Esophagus squamous epithelium (tissue), 5 donors: ENCODE measurements around the gene EPB41L4A. TPM values are rescaled to one million over a fixed set of nuclear protein-coding genes. Genes with fewer than 3 reads are reported as not detected.

Source experiments
- DNase-seq: peaks from one replicate; lab custom pipeline; 2025; lab: John Stamatoyannopoulos, UW
- H3K27ac ChIP-seq, 4 donors: fragments of 200-600 bp; sonication (generic); one replicate each; pipeline ENCODE4 v1.5.1; 2016 to 2019; ENCODE audit warnings: mild to moderate bottlenecking in 1 of 4
- H3K27me3 ChIP-seq, 4 donors: fragments of 200-600 bp; sonication (generic); 1 replicate in 3 of 4; 2 replicates in 1 of 4; pipeline versions ENCODE4 v1.5.1 to v1.6.0; 2017 to 2021; ENCODE audit warnings: antibody characterized with exemption in 1 of 4
- H3K36me3 ChIP-seq, 3 donors: fragments of 200-600 bp; sonication (generic); one replicate each; pipeline ENCODE4 v1.5.1; 2016 to 2019
- H3K4me1 ChIP-seq, 3 donors: fragments of 200-600 bp; sonication (generic); one replicate each; pipeline ENCODE4 v1.5.1; 2017 to 2019
- H3K4me3 ChIP-seq, 4 donors: fragments of 200-600 bp; sonication (generic); 1 replicate in 3 of 4; 2 replicates in 1 of 4; pipeline ENCODE4 v1.5.1; 2016 to 2019; ENCODE audit warnings: mild to moderate bottlenecking in 2 of 4, moderate library complexity in 1 of 4
- H3K9me3 ChIP-seq, 3 donors: fragments of 200-600 bp; sonication (generic); one replicate each; pipeline ENCODE4 v1.5.1; 2016 to 2019
- POLR2A ChIP-seq, 4 donors: fragments of 450-650 bp; IDR thresholded peaks; one replicate each; pipeline ENCODE4 v1.6.1; 2017; ENCODE audit warnings: antibody characterized with exemption in 4 of 4, mild to moderate bottlenecking in 4 of 4, moderate library complexity in 3 of 4
- WGBS, 2 donors: methylation state at CpG; one replicate each; pipeline ENCODE4 v1.1.5; 2018; 5-methylcytosine and 5-hydroxymethylcytosine counted together
- intact Hi-C: fragments of 100-400 bp; cut with DNase I; formaldehyde crosslinking; loops from one replicate; pipeline ENCODE4 v1.15.0; 2022
- total RNA-seq, 4 donors: library from RNA; depleted of rRNA; stranded (reverse); fragments of >200 nt; gene quantifications; one replicate each; pipeline ENCODE4 v1.1.0, GENCODE V29; 2016
- TF ChIP-seq, protein P1 (sequence below), 6 experiments: fragments of 450-650 bp in 4 of 6; fragments of 200-600 bp in 2 of 6; sonication (generic) in 2 of 6; IDR thresholded peaks; one replicate each; pipeline ENCODE4 v1.5.1; 2016 to 2019; ENCODE audit warnings: antibody characterized with exemption in 6 of 6, mild to moderate bottlenecking in 4 of 6, moderate library complexity in 4 of 6
- donor health status: DM: yes; HTN: yes; CAD: no.

EPB41L4A gene
- total RNA-seq, 4 donors from 2014 or later, result 18.9 to 25.9 (median 20.7) TPM

DNA sequence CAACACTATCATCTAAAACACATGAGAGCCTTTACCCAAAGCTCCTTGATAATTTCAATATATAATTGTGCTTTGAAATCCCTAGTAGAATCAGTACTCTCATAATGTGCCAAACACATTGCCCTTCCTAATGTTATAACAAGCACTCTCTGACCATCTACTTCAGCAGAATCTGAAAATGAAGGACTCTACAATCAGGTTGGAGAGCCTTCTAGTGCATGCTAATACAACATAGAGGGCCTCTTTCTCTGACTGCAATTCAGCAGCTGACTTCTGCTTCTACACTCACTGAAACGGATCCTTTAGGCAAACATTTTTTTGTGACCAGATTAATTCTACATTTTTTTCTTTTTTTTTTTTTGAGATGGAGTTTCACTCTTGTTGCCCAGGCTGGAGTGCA, 155.6 kb downstream of the EPB41L4A start:
- Histone ChIP-seq H3K36me3 (peaks cover 0 to 65% (median 0%) of the 10 kb centered on the region in 3 donors), H3K27ac (no peak overlapping the region), H3K9me3 (no peaks in the 10 kb centered on the region), H3K27me3 (no peaks in the 10 kb centered on the region), H3K4me1 (peaks cover 0 to 12% (median 0%) of the 10 kb centered on the region in 3 donors), H3K4me3 (no peak overlapping the region)
- WGBS, 2 donors, result 78 to 90% methylated on average over 1 of the region's 1 CpG
- TF ChIP-seq, protein P1, sequence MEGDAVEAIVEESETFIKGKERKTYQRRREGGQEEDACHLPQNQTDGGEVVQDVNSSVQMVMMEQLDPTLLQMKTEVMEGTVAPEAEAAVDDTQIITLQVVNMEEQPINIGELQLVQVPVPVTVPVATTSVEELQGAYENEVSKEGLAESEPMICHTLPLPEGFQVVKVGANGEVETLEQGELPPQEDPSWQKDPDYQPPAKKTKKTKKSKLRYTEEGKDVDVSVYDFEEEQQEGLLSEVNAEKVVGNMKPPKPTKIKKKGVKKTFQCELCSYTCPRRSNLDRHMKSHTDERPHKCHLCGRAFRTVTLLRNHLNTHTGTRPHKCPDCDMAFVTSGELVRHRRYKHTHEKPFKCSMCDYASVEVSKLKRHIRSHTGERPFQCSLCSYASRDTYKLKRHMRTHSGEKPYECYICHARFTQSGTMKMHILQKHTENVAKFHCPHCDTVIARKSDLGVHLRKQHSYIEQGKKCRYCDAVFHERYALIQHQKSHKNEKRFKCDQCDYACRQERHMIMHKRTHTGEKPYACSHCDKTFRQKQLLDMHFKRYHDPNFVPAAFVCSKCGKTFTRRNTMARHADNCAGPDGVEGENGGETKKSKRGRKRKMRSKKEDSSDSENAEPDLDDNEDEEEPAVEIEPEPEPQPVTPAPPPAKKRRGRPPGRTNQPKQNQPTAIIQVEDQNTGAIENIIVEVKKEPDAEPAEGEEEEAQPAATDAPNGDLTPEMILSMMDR (IDR thresholded peaks at IDR 0.05), result no peak
- TF ChIP-seq POLR2A (IDR thresholded peaks at IDR 0.05), result no peak
- intact Hi-C loops, result no loop called here
- DNase-seq, result no peak

DNA sequence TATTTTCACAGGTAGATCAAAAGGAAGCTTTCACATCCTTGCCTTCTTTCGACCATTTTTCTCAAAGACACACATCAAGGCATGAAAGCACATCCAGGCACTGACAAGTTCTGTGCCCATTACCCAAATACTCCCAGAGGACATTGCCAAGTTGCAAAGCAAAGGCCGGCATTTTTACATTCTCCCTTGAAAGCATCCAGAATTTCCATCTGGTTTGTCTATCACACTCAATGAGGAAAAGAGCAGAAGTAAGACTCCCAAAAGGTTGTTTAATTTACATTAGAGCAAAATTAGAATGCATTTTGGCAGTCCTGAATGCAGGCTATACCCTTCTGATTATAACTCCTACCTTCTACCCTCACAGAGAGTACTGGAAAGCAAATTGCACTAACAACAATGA, 160.5 kb downstream of the EPB41L4A start:
- Histone ChIP-seq H3K27ac (no peak overlapping the region), H3K4me1 (peaks cover 0 to 11% (median 0%) of the 10 kb centered on the region in 3 donors), H3K36me3 (peaks cover 0 to 41% (median 0%) of the 10 kb centered on the region in 3 donors), H3K4me3 (no peak overlapping the region), H3K9me3 (no peaks in the 10 kb centered on the region), H3K27me3 (no peaks in the 10 kb centered on the region)
- TF ChIP-seq, protein P1 (IDR thresholded peaks at IDR 0.05), result no peak
- no peak for TF ChIP-seq POLR2A (IDR thresholded peaks at IDR 0.05)
- intact Hi-C loops, result no loop called here
- DNase-seq, result no peak
- 76 to 80% methylated on average over 2 of the region's 2 CpGs for WGBS, 2 donors

DNA sequence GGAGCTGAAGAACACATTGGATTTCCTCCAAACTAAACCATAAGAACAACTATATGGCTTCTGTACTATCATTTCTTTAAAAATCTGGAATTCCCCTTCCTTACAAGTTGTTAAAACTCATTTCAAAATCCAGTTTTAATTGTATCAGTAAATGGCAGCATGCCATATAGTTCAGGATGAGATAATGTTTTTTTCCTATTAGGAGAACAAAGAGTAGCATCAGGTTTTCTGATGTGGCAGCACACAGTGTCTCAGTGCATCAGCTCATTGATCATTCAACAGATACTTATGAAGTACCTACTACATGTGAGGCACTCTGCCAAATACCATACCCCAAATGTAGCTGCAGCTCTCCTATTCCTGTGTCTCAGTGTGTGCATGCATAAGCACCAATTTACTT, 161.1 kb downstream of the EPB41L4A start:
- H3K4me3 ChIP-seq, result no peak overlapping the region
- no peaks in the 10 kb centered on the region for H3K27me3 ChIP-seq
- H3K4me1 ChIP-seq, result peaks cover 0 to 16% (median 0%) of the 10 kb centered on the region in 3 donors
- no peak overlapping the region for H3K27ac ChIP-seq
- DNase-seq, result no peak
- H3K9me3 ChIP-seq, result no peaks in the 10 kb centered on the region
- H3K36me3 ChIP-seq, result peaks cover 0 to 35% (median 0%) of the 10 kb centered on the region in 3 donors
- intact Hi-C loops, result no loop called here
- TF ChIP-seq, protein P1 (IDR thresholded peaks at IDR 0.05), result no peak
- TF ChIP-seq POLR2A (IDR thresholded peaks at IDR 0.05), result no peak

DNA sequence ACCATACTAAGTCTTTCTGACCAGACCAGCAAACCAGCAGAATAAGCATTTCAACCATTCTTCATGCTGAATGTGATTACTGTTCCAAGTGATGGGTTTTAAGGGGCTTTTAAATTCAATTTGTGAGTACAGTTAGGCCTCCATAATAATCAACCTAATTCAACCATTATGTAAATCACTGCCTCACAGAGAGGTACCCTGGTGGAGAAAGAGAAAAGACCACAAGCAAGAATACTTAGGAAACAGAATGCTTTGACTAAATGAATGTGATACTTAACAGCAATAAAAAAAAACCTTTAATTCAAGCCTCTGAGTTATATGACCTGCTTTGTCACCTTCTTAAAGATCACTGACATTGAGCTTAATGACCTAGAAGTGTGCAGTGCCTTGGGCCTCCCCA, 162.1 kb downstream of the EPB41L4A start:
- Histone ChIP-seq H3K27ac (no peak overlapping the region), H3K9me3 (no peaks in the 10 kb centered on the region), H3K4me1 (peaks cover 0 to 16% (median 0%) of the 10 kb centered on the region in 3 donors), H3K36me3 (peaks cover 0 to 25% (median 0%) of the 10 kb centered on the region in 3 donors), H3K27me3 (no peaks in the 10 kb centered on the region), H3K4me3 (no peak overlapping the region)
- DNase-seq, result no peak
- intact Hi-C loops, result no loop called here
- no peak for TF ChIP-seq POLR2A (IDR thresholded peaks at IDR 0.05)
- TF ChIP-seq, protein P1 (IDR thresholded peaks at IDR 0.05), result no peak

DNA sequence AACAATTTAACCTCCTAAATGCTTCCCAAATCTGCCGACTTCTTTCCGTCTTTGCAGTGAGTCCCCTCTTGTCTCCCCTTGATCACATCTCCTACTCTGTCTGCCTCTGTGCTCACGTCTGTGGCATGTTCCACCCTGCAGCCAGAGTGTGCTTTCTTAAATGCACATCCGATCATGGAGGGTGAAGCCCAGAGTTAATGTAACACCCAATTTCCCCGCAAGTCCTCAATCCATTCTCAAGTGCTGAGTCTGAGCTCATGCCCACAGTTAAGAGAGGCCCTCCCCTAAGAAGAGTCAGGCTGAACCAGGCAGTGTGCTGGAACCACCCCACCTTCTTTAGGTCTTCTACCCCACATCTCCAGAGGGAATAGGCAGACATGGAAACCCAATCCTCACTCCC, 164.8 kb downstream of the EPB41L4A start:
- DNase-seq, result no peak
- Histone ChIP-seq H3K9me3 (no peaks in the 10 kb centered on the region), H3K36me3 (peaks cover 0 to 9% (median 0%) of the 10 kb centered on the region in 3 donors), H3K4me3 (no peak overlapping the region), H3K27me3 (no peaks in the 10 kb centered on the region), H3K27ac (peak overlapping the region; percentile 12 to 66 (median 46)), H3K4me1 (peaks cover 0 to 19% (median 0%) of the 10 kb centered on the region in 3 donors)
- WGBS, 2 donors, result 48 to 61% methylated on average over 5 of the region's 5 CpGs
- TF ChIP-seq, protein P1 (IDR thresholded peaks at IDR 0.05), result no peak
- intact Hi-C loops, result no loop called here
